Measurements from ENCODE around the gene OST4. TPM values are rescaled to one million over a fixed set of nuclear protein-coding genes. Genes with fewer than 3 reads are reported as not detected.

OST4 gene
- total RNA-seq, 1 donor: 300 TPM

GRCh38 chr2:27042159-27042661 lies 29.2 kb downstream of the OST4 start:
- TF ChIP-seq, protein P1, sequence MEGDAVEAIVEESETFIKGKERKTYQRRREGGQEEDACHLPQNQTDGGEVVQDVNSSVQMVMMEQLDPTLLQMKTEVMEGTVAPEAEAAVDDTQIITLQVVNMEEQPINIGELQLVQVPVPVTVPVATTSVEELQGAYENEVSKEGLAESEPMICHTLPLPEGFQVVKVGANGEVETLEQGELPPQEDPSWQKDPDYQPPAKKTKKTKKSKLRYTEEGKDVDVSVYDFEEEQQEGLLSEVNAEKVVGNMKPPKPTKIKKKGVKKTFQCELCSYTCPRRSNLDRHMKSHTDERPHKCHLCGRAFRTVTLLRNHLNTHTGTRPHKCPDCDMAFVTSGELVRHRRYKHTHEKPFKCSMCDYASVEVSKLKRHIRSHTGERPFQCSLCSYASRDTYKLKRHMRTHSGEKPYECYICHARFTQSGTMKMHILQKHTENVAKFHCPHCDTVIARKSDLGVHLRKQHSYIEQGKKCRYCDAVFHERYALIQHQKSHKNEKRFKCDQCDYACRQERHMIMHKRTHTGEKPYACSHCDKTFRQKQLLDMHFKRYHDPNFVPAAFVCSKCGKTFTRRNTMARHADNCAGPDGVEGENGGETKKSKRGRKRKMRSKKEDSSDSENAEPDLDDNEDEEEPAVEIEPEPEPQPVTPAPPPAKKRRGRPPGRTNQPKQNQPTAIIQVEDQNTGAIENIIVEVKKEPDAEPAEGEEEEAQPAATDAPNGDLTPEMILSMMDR (IDR thresholded peaks at IDR 0.05; ENCODE audit: insufficient read depth, low read length): no peak
- no peak for DNase-seq (ENCODE audit: low read depth)
- no peak overlapping the region for H3K4me3 ChIP-seq (ENCODE audit: low read depth, low read length)

GRCh38 chr2:27041752-27042151 lies 29.7 kb downstream of the OST4 start:
- no peak for DNase-seq (ENCODE audit: low read depth)
- TF ChIP-seq, protein P1 (IDR thresholded peaks at IDR 0.05; ENCODE audit: insufficient read depth, low read length): no peak
- no peak overlapping the region for H3K4me3 ChIP-seq (ENCODE audit: low read depth, low read length)

DNA sequence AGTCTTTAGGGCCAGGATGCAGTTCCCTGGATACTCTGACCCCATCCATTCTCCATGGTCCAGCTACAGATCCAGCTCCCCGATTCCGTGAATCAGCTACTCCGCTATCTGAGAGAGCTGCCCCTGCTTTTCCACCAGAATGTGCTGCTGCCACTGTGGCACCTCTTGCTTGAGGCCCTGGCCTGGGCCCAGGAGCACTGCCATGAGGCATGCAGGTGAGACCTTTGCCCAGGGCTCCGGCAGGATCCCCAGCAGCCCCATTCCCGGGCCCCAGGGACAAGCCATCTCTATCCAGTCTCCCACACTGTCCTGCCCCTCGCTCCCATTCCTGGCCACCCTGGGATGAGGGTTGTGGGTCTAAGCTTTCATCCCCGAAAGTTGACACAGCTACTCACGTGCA lies 31.2 kb downstream of the OST4 start:
- TF ChIP-seq, protein P1 (IDR thresholded peaks at IDR 0.05; ENCODE audit: insufficient read depth, low read length): no peak
- no peak overlapping the region for H3K4me3 ChIP-seq (ENCODE audit: low read depth, low read length)
- no peak for DNase-seq (ENCODE audit: low read depth)

DNA sequence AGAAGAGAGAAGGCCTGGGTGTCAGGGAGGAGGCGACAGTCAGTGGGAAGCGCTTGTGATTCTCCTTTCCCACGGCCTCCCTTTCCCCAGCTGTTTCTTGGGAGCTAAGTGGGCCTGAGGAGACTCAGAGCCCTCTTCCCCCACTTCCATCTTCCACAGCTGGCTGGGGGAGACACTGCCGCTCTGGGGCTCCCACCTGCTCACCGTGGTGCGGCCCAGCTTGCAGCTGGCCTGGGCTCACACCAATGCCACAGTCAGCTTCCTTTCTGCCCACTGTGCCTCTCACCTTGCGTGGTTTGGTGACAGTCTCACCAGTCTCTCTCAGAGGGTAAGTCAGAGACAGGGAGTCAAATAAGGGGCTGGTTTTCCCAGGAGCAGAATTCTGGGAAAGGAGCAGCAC lies 31.6 kb downstream of the OST4 start:
- TF ChIP-seq, protein P1 (IDR thresholded peaks at IDR 0.05; ENCODE audit: insufficient read depth, low read length): no peak
- no peak for DNase-seq (ENCODE audit: low read depth)
- no peak overlapping the region for H3K4me3 ChIP-seq (ENCODE audit: low read depth, low read length)

GRCh38 chr2:27039426-27039825 lies 32.0 kb downstream of the OST4 start:
- TF ChIP-seq, protein P1 (IDR thresholded peaks at IDR 0.05; ENCODE audit: insufficient read depth, low read length): no peak
- H3K4me3 ChIP-seq (ENCODE audit: low read depth, low read length): no peak overlapping the region
- DNase-seq (ENCODE audit: low read depth): no peak

DNA sequence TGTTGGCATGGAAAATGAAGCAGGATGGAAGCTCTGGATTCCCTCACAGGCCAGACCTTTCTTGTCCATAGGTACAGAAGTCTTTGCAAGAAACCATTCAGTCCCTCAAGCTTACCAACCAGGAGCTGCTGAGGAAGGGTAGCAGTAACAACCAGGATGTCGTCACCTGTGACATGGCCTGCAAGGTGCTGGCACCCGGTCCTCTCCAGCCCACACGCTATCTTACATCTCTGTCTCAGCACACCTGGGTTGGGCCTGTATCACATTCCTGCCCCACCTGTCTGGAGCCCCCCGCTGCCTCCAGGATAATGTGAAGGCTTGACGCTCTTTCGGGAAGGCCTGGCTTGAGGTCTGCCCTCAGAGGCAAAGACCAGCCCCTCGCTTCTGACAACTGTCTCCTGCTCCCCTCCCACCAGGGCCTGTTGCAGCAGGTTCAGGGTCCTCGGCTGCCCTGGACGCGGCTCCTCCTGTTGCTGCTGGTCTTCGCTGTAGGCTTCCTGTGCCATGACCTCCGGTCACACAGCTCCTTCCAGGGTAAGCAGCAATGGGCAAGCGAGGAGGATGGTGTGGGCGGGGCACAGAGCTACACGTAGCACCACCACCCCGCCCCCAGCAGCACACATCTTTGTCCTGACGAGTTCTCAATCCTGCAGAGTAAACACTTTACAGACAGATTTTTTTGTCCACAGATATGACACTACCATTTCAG lies 32.7 kb downstream of the OST4 start:
- DNase-seq (ENCODE audit: low read depth): no peak
- TF ChIP-seq, protein P1 (IDR thresholded peaks at IDR 0.05; ENCODE audit: insufficient read depth, low read length): no peak
- H3K4me3 ChIP-seq (ENCODE audit: low read depth, low read length): no peak overlapping the region

DNA sequence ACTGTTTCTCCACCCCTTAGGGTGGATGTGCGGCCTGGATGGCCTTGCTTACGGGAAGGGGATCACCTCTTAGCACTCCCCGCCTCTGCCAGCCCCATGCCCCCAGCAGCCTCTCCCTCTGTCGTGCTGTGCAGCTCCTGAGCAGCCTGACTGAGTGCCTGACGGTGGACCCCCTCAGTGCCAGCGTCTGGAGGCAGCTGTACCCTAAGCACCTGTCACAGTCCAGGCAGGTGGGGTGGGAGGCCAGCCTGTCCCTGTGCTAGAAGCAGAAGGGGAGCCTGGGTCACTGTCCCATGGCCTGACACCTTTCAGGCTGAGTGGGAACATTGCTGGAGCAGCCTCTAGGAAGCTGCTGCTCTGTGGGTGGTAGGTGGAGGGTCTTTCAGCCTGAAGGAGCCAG lies 33.4 kb downstream of the OST4 start:
- no peak overlapping the region for H3K4me3 ChIP-seq (ENCODE audit: low read depth, low read length)
- no peak for DNase-seq (ENCODE audit: low read depth)
- TF ChIP-seq, protein P1 (IDR thresholded peaks at IDR 0.05; ENCODE audit: insufficient read depth, low read length): no peak

All from fibroblast of the aortic adventitia (primary cell).